ENCODE results near the gene PSMD9. TPM values are rescaled to one million over a fixed set of nuclear protein-coding genes. Genes with fewer than 3 reads are reported as not detected.

Gene PSMD9
- total RNA-seq (ENCODE audit: low replicate concordance): 27.6 and 57.9 TPM in 2 replicates

- peak; percentile 99 for DNase-seq (ENCODE audit: low read depth)
- peak; percentile 86 for TF ChIP-seq CTCF (IDR thresholded peaks at IDR 0.05; ENCODE audit: insufficient read depth, low read length)
These were observed at the start of gene PSMD9 for GRCh38 chr12:121888478-121889273. Gene PSMD9, plus strand, starts transcription at chr12:121888790. Its CDS starts 67 bp downstream, at chr12:121888857.

GRCh38 chr12:121839106-121839992, 49.2 kb upstream of the PSMD9 start:
- TF ChIP-seq CTCF (IDR thresholded peaks at IDR 0.05; ENCODE audit: insufficient read depth, low read length): peak; percentile 55

More at GRCh38 chr12:121888478-121889273, at the start of gene PSMD9:
- H3K4me3 ChIP-seq (ENCODE audit: low read depth, low read length): peak within 1 kb of the TSS; percentile 97

GRCh38 chr12:121839993-121840761, 48.4 kb upstream of the PSMD9 start:
- TF ChIP-seq CTCF (IDR thresholded peaks at IDR 0.05; ENCODE audit: insufficient read depth, low read length): no peak
- peak overlapping the region; percentile 70 for H3K4me3 ChIP-seq (ENCODE audit: low read depth, low read length)
- no peak for DNase-seq (ENCODE audit: low read depth)

More at GRCh38 chr12:121839106-121839992, 49.2 kb upstream of the PSMD9 start:
- peak overlapping the region; percentile 70 for H3K4me3 ChIP-seq (ENCODE audit: low read depth, low read length)
- peak; percentile 97 for DNase-seq (ENCODE audit: low read depth)

GRCh38 chr12:121843236-121843982, 45.2 kb upstream of the PSMD9 start:
- no peak for TF ChIP-seq CTCF (IDR thresholded peaks at IDR 0.05; ENCODE audit: insufficient read depth, low read length)
- DNase-seq (ENCODE audit: low read depth): no peak
- H3K4me3 ChIP-seq (ENCODE audit: low read depth, low read length): no peak overlapping the region

GRCh38 chr12:121845701-121846100, 42.9 kb upstream of the PSMD9 start:
- H3K4me3 ChIP-seq (ENCODE audit: low read depth, low read length): no peak overlapping the region
- DNase-seq (ENCODE audit: low read depth): no peak
- no peak for TF ChIP-seq CTCF (IDR thresholded peaks at IDR 0.05; ENCODE audit: insufficient read depth, low read length)
